ENCODE measurements around the gene RASA4.
"Not testable (repeated sequence)": the region's sequence is repeated elsewhere in the genome, so short reads cannot be mapped to it uniquely, and the experiment has no call there.

- TF ChIP-seq CTCF (optimal IDR thresholded peaks at IDR 0.05 in 1 of 3, IDR thresholded peaks at IDR 0.05 in 1 of 3, conservative IDR thresholded peaks at IDR 0.05 in 1 of 3; ENCODE audit: extremely low read depth in 1 of 3, insufficient read depth in 2 of 3, low read length in 3 of 3); EZH2 (IDR thresholded peaks at IDR 0.05; ENCODE audit: low read length): not testable (repeated sequence)
Measured at GRCh38 chr7:102568620-102569019, 47.9 kb downstream of the RASA4 start.
